Measurements from ENCODE around the gene PTPN6. TPM values are rescaled to one million over a fixed set of nuclear protein-coding genes. Genes with fewer than 3 reads are reported as not detected.

PTPN6 gene
- total RNA-seq, 1 experiment from 2014 or later = 28.4 TPM

- Histone ChIP-seq H3K27me3 (ENCODE audit: low read length) (no peaks in the 10 kb centered on the region), H3K9ac (ENCODE audit: low read length) (peak overlapping the region; percentile 10)
Observed at GRCh38 chr12:6925540-6926279, 25.4 kb upstream of the PTPN6 start.

GRCh38 chr12:6927379-6928021, 23.7 kb upstream of the PTPN6 start, which contains the start of gene ATN1:
ATN1 (plus strand) TSS chr12:6927959; CDS start chr12:6934002, 6,043 bp downstream.
- no peaks in the 10 kb centered on the region for H3K27me3 ChIP-seq (ENCODE audit: low read length)
- H3K9me2 ChIP-seq (replicated peaks; ENCODE audit: low read length) = no peaks in the 10 kb centered on the region
- peak within 1 kb of the TSS; percentile 95 for H3K4me2 ChIP-seq (ENCODE audit: low read length)
- intact Hi-C loops (cut with micrococcal nuclease) = loop anchor here (5.0 kb wide), 1 partner anchor 60 kb away; the partner anchor contains the start of gene TPI1
- CTCF ChIA-PET = interaction anchor here (0.7 kb wide), 1 partner anchor 37 kb away, joined by 4 read pairs; no protein-coding TSS in a partner anchor
- no TSS peak for BruUV-seq (replicated peaks)
- H3K9ac ChIP-seq (ENCODE audit: low read length) = peak within 1 kb of the TSS; percentile 84
- H3K36me3 ChIP-seq (ENCODE audit: low read depth, low read length) = no peaks in the 10 kb centered on the region
- peaks cover 43% of the 10 kb centered on the region for H3K4me1 ChIP-seq (ENCODE audit: insufficient read depth, low read length)
- H3F3A ChIP-seq (ENCODE audit: low read length, unreplicated experiment) = no peaks in the 10 kb centered on the region
- peak; percentile 26 for ATAC-seq
- H3K79me2 ChIP-seq (ENCODE audit: low read length) = peaks cover 50% of the 10 kb centered on the region
- no peaks in the 10 kb centered on the region; the same call in 1 of the 2 replicates for H4K20me1 ChIP-seq (ENCODE audit: low read length)
- TF ChIP-seq EZH2phosphoT487 (IDR thresholded peaks at IDR 0.05; ENCODE audit: borderline replicate concordance, low read length) (no peak), EZH2 (IDR thresholded peaks at IDR 0.05; ENCODE audit: low read length, unreplicated experiment) (no peak), CTCF (conservative IDR thresholded peaks at IDR 0.05; ENCODE audit: low read depth, low read length) (no peak)
- H3K9me3 ChIP-seq (ENCODE audit: low read length) = no peaks in the 10 kb centered on the region
- POLR2A ChIA-PET (ENCODE audit: unreplicated experiment) = no interaction called here
- no peak within 1 kb of the TSS for H3K27ac ChIP-seq (ENCODE audit: low read length)
- peak within 1 kb of the TSS; percentile 92 for H2AFZ ChIP-seq (ENCODE audit: low read length)
- DNase-seq = peak; percentile 53
- H3K4me3 ChIP-seq (ENCODE audit: low read length) = peak within 1 kb of the TSS; percentile 93

More at GRCh38 chr12:6925540-6926279, 25.4 kb upstream of the PTPN6 start:
- TF ChIP-seq CTCF (conservative IDR thresholded peaks at IDR 0.05; ENCODE audit: low read depth, low read length) = no peak
- TF ChIP-seq EZH2 (IDR thresholded peaks at IDR 0.05; ENCODE audit: low read length, unreplicated experiment) = no peak
- TF ChIP-seq EZH2phosphoT487 (IDR thresholded peaks at IDR 0.05; ENCODE audit: borderline replicate concordance, low read length) = no peak
- Histone ChIP-seq H3K4me2 (ENCODE audit: low read length) (peak overlapping the region; percentile 72), H3K79me2 (ENCODE audit: low read length) (peaks cover 37% of the 10 kb centered on the region), H3K4me1 (ENCODE audit: insufficient read depth, low read length) (peaks cover 43% of the 10 kb centered on the region), H3K9me3 (ENCODE audit: low read length) (no peaks in the 10 kb centered on the region), H3K36me3 (ENCODE audit: low read depth, low read length) (no peaks in the 10 kb centered on the region), H3K27ac (ENCODE audit: low read length) (peak overlapping the region; percentile 72), H3F3A (ENCODE audit: low read length, unreplicated experiment) (no peaks in the 10 kb centered on the region), H2AFZ (ENCODE audit: low read length) (peak overlapping the region; percentile 28; the same call in 1 of the 2 replicates), H3K4me3 (ENCODE audit: low read length) (peak overlapping the region; percentile 57), H3K9me2 (replicated peaks; ENCODE audit: low read length) (no peaks in the 10 kb centered on the region), H4K20me1 (ENCODE audit: low read length) (no peaks in the 10 kb centered on the region; the same call in 1 of the 2 replicates)
- DNase-seq (peak; percentile 81), ATAC-seq (peak; percentile 76)
- intact Hi-C loops (cut with micrococcal nuclease) = loop anchor here (5.0 kb wide), 1 partner anchor 58 kb away; the partner anchor contains the start of gene TPI1
- ChIA-PET POLR2A (ENCODE audit: unreplicated experiment) (interaction anchor here (0.5 to 1.2 kb wide), 5 partner anchors 12 to 56 kb away, joined by 3 to 18 read pairs (median 3); partner anchors contain the start of genes C12orf57 and RNU7-1), CTCF (interaction anchor here (0.5 to 1.7 kb wide), 5 partner anchors 12 to 158 kb away, joined by 3 to 9 read pairs (median 4); no protein-coding TSS in a partner anchor)
- TSS peak; percentile 19 for BruUV-seq (replicated peaks)
